Forelimb muscle (tissue), 1 donor: ENCODE results near the gene KLC1. TPM values are rescaled to one million over a fixed set of nuclear protein-coding genes. Genes with fewer than 3 reads are reported as not detected.

ENCODE experiments used
- DNase-seq: peaks from one replicate; pipeline ENCODE4 v3.0.0-alpha.2; 2013; ENCODE audit warnings: low read depth
- polyA plus RNA-seq: library from polyadenylated mRNA; unstranded; fragments of 120-200 nt; gene quantifications from one replicate; pipeline ENCODE4 v1.2.1, GENCODE V29; 2013; ENCODE audit not compliant: insufficient read length

KLC1 gene
- polyA plus RNA-seq, 1 donor = 104 TPM

- no peak for DNase-seq
Observed at GRCh38 chr14:103719751-103720150, 90.7 kb downstream of the KLC1 start.

DNA sequence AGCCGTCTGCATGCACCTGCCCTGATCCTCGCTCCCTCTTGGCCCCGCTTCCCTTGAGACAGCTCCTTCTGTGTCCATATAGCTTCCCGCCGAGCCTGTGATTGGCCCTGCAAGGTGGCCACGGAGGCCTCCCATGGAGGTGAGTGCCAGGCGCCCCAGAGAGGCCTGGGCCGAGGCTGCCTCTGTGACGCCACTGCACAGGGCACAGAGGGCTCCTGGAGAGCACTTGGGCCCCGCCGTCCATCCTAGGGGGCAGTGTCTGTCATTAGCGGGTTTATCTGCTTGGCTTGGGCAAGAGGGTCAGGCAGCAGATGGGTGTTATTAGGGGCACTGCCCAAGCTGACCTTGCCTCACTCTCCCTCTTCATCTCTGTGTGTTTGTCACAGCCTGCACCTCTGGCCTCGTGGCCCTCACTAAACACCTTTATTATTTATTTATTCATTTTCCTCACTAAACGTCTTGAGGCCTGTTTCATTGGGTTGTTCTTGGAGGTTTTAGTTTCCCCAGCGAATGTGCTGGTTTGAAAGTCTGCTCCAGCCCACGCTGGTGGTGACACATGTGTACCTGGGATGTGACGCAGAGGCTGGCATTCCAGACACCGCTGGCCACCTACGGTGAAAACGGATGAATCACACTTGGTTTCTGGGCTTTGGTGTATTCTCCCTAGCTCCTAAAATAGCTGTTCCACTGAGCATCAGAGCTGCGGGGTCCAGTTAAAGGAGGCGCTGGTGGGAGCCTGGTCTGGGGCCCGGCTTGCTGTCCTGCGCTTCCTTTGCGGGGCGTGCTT, 92.5 kb downstream of the KLC1 start:
- no peak for DNase-seq

DNA sequence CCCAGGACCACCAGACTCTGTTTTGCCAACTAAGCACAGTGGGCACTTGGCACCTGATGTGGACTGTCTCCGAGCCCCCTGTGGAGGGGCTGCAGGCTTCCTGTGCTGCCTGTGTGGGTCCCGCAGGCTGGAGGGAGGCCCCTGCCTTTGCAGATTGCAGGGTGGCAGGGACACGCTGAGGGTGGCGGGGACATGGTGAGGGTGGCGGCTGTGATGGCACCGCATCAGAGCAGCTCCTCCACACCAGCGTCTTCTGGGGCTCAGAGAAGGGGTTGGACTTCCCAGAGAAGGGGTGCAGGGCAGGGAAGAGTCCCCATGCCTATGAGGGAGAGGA, 94.7 kb downstream of the KLC1 start:
- DNase-seq = no peak

DNA sequence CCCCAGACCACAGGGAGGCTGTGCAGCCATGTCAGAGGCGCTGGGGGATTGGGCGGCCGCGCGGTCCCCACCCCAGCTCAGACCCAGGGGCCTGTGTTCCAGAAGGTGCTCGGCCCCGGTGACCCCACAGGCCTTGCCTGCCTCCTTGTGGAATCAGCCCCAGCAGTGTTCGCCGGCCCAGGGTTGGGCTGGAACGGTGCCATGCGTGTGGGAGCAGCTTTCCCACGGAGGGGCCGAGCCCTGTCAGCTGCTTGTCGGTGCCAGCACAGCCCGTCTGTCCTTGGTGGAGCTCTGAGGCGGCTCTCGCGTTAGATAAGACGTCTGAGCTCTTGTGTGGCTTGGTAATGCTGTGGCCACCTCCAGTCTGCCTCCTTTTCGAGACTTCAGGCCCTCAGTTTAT, 95.1 kb downstream of the KLC1 start:
- no peak for DNase-seq

GRCh38 chr14:103725001-103725682, 96.1 kb downstream of the KLC1 start:
- no peak for DNase-seq

- no peak for DNase-seq
Observed at GRCh38 chr14:103725739-103726395, 96.9 kb downstream of the KLC1 start.

DNA sequence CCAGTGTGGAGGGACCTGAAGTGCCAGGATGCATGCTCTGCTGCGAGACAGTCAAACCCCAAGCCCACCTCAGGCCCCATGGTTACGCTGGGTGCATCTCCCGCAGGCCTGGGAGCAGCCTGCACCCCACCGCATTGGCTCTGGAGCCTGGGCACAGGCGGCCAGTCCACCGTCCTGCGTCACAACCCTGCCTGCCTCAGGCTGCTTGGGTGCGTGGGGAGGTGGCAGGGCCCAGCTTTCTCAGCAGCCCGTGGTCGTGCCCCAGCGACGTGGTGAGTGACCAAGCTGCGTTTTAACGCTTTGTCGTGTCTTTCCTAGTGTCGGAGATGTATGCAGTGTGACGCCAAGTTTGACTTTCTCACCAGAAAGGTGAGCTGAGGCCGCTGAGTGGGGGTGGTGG, 97.5 kb downstream of the KLC1 start:
- DNase-seq = no peak

GRCh38 chr14:103727313-103727980, 98.4 kb downstream of the KLC1 start:
- no peak for DNase-seq

- no peak for DNase-seq
Observed at GRCh38 chr14:103728141-103728540, 99.1 kb downstream of the KLC1 start.

GRCh38 chr14:103728721-103729120, 99.7 kb downstream of the KLC1 start:
- no peak for DNase-seq

DNA sequence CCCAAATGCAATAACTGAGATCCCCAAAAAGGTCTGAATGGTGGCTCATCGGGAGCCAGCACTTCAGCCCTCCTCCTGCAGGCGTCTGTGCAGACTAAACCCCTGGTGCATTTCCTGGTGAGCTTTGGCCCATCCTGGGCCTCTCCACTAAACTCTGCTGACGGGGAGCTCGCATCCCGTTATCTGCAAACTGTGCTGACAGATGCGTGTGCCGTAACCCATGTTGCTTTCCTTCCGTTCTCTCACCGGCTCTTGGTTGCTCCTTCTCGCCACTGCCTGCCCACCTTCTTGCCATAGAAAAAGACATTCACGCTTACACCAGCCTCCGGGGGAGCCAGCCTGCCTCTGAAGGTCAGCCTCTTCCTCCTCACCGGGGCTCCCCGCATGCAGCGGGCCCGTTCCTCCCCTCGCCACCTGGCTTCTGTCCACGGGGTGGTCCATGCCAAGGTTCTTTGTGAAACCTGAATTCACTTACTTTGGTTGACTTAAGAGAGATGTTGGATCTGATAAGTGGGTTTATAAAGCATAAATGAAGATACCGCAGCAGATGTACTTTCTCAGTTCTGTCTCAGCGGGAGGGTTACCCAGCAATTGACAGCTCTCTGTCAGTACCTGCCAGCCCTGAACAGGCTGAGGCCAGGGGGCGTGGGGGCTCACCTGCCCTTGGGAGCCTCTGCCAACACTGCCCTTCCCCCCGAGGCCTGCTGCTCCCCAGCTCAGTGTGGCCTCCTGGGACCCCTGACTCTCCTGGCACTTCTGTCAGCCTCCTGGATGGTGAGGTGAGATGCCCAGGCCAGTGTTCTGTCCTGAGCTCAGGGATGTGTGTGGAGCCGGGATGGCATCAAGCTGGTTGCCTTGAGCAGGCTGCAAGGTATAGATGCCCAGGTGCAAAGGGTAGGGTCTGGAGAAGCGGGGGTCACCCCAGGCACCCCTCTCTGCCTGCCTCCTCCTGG, 100.8 kb downstream of the KLC1 start:
- no peak for DNase-seq

- no peak for DNase-seq
Observed at GRCh38 chr14:103730490-103731035, 101.6 kb downstream of the KLC1 start.

DNA sequence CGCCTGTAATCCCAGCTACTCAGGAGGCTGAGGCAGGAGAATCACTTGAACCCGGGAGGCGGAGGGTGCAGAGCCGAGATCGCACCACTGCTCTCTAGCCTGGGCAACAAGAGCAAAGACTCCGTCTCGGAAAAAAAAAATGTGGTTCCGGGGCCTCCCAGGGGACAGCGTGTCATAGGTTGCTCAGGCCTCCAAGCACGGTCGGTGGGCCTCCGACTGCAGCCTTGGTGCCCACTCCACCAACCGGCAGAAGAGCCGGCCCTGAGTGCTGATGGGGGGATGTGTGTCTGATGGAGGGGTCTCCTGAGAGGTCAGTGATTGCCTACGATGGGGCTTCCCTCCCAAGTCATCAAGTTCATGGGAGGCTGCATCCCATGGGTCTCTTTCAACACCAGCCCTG, 102.5 kb downstream of the KLC1 start:
- no peak for DNase-seq

DNA sequence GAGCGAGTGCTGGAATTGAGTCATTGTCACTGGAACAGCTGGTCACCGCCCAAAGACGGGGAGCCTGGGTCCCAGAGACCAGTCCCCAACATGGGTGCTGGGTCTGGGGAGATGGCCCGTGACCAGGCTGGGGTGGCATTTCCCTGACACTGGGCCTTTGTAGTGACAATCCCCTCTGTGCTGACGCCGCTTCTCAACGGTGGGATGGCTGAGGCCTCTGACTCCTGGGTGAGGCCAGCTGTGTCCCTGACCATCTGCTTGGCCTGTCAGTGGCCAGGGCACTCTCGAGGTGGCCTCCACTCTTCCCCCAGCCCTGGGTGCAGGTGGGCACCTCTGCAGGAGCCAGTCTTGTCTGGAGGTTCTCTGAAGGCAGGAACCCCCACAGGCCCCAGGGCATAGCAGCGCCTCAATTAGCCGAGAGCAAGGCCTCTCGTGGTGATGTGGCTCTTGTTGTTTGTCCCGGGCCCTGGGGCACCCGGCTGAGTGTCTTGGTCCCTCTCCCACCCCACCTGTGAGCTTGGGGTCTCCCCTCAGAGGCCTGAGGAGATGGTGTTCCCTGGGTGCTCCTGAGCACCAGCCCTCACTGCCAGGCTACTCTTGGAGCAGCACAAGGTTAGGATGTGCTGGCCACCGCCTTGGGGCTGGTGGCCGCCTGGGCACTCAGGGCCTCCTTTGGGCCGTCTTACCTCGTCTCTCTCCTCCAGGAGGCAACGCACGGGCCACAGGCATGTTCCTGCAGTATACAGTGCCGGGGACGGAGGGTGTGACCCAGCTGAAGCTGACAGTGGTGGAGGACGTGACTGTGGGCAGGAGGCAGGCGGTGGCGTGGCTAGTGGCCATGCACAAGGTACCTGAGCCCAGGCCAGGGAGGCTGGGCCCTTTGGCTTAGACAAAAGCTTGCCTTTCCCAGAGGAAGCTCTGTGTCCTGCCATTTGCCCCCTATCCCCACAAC, 103.2 kb downstream of the KLC1 start:
- no peak for DNase-seq

DNA sequence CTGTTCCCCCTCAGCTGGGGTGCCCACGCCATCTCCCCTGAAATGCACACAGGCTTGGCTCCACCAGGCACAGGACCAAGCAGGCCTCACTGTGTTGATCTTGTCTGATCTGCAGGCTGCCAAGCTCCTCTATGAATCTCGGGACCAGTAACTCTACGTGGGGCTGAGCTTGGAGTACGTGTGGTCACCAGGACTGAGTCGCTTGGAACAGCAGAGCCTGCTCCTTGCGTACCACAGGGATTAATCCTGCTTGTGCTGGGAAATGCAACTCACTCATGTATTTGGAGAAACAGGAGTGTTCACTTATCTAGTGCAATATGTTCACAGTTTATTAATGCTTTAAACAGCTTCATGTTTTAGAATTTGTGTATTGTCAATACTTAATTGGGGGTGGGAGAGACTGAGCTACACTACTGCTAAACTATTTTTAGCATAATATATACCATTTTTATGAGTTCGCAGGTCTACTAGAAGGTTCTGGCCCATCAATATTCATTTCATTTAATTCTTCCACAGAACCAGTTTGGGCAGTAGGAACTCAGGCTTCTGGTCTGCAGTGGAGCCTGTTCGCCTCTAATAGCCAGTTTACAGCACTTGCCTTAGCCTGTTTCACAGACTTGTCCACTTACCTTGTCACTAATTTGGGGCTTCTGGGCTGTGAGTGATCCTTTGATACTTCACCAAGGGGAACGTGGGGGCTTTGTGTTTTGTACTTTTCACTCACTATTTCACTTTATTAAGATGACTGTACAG, 104.0 kb downstream of the KLC1 start:
- DNase-seq = no peak

GRCh38 chr14:103733651-103734050, 104.6 kb downstream of the KLC1 start:
- no peak for DNase-seq

GRCh38 chr14:103734081-103734888, 105.3 kb downstream of the KLC1 start:
- no peak for DNase-seq

DNA sequence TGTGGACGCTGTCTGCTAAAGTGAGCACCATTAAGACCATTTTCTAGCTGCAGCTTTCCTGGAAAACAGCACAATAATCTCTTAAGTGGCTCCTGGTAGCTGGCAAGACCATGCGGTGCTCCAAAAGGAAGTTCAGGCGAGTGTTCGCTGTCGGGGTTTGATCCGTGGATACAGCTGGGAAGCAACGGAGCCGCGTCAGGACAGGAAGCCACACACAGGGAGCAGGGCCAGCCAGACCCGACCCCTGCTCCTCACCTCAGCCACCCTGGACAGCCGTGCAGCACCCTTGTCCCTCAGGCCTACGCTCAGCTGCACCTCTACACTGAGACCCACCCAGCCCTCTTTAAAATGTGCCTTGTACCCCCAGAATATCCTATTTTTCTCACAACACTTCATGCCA, 106.0 kb downstream of the KLC1 start:
- no peak for DNase-seq
